ENCODE measurements around the gene DLG2. TPM values are rescaled to one million over a fixed set of nuclear protein-coding genes. Genes with fewer than 3 reads are reported as not detected.

DLG2 gene
- total RNA-seq, 4 donors from 2014 or later: 7.3 to 14.1 (median 11.1) TPM

GRCh38 chr11:84628871-84629620 is 998.1 kb downstream of the DLG2 start:
- 44% methylated on average over 4 of the region's 4 CpGs for WGBS
- Histone ChIP-seq H3K36me3 (no peaks in the 10 kb centered on the region), H3K27ac (replicated peaks in 1 of 4) (no peak overlapping the region), H3K9me3 (no peaks in the 10 kb centered on the region), H3K4me1 (no peaks in the 10 kb centered on the region), H3K27me3 (no peaks in the 10 kb centered on the region), H3K4me3 (no peak overlapping the region)
- no peak for DNase-seq (ENCODE audit: extremely low spot score)
- intact Hi-C loops (cut with DNase I): no loop called here
- no peak for TF ChIP-seq POLR2AphosphoS5 (IDR thresholded peaks at IDR 0.05)
- TF ChIP-seq EP300 (IDR thresholded peaks at IDR 0.05): no peak
- TF ChIP-seq POLR2A (IDR thresholded peaks at IDR 0.05; ENCODE audit: low read depth): no peak
- TF ChIP-seq, protein P1, sequence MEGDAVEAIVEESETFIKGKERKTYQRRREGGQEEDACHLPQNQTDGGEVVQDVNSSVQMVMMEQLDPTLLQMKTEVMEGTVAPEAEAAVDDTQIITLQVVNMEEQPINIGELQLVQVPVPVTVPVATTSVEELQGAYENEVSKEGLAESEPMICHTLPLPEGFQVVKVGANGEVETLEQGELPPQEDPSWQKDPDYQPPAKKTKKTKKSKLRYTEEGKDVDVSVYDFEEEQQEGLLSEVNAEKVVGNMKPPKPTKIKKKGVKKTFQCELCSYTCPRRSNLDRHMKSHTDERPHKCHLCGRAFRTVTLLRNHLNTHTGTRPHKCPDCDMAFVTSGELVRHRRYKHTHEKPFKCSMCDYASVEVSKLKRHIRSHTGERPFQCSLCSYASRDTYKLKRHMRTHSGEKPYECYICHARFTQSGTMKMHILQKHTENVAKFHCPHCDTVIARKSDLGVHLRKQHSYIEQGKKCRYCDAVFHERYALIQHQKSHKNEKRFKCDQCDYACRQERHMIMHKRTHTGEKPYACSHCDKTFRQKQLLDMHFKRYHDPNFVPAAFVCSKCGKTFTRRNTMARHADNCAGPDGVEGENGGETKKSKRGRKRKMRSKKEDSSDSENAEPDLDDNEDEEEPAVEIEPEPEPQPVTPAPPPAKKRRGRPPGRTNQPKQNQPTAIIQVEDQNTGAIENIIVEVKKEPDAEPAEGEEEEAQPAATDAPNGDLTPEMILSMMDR (IDR thresholded peaks at IDR 0.05): no peak

DNA sequence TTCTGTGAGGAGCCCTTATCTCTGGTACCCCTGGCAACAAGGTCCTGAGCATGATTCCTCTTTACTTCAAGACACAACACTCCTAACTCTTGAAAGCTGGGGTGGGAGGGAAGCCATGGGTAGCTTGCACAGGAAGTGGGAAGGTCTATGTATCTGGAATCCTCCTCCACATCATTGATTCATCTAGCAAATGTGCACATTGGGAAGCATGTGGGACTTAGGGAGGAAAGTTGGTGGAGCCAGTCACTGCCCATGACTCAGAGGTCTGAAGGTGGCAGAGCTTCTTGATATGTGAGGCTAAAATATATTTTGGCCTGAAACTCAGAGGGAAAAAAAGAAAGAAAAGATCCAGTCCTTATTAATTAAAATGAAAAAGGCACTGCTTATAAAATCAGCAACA is 1000.9 kb downstream of the DLG2 start:
- Histone ChIP-seq H3K27ac (replicated peaks in 1 of 4) (no peak overlapping the region), H3K4me1 (no peaks in the 10 kb centered on the region), H3K4me3 (no peak overlapping the region), H3K27me3 (no peaks in the 10 kb centered on the region), H3K9me3 (no peaks in the 10 kb centered on the region), H3K36me3 (no peaks in the 10 kb centered on the region)
- intact Hi-C loops (cut with DNase I): no loop called here
- no peak for TF ChIP-seq POLR2AphosphoS5 (IDR thresholded peaks at IDR 0.05)
- TF ChIP-seq POLR2A (IDR thresholded peaks at IDR 0.05; ENCODE audit: low read depth): no peak
- TF ChIP-seq EP300 (IDR thresholded peaks at IDR 0.05): no peak
- TF ChIP-seq, protein P1 (IDR thresholded peaks at IDR 0.05): no peak
- no peak for DNase-seq (ENCODE audit: extremely low spot score)

DNA sequence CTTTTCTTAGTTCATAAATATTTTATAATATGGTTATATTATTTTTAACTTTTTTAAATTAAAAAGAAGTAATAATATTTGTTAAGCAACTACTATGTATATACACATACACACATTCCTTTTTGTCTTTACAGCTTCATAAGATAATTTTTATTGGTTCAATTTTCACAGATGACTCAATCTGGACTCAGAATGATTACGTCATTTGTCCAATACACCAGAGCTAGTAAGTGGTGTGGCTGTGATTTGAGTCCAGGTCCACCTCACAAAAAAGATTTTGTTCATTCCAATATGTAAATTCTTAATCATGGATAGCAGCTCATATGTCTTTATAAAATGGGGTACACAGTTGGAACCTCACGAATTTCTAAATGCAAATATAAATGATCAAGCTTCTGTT is 1014.5 kb downstream of the DLG2 start:
- H3K27ac ChIP-seq (replicated peaks in 1 of 4): no peak overlapping the region
- H3K36me3 ChIP-seq: no peaks in the 10 kb centered on the region
- no peaks in the 10 kb centered on the region for H3K9me3 ChIP-seq
- peaks cover 3 to 12% (median 9%) of the 10 kb centered on the region in 4 donors for H3K4me1 ChIP-seq
- intact Hi-C loops (cut with DNase I): no loop called here
- 92% methylated on average over 2 of the region's 2 CpGs for WGBS
- H3K4me3 ChIP-seq: no peak overlapping the region
- no peak for TF ChIP-seq POLR2A (IDR thresholded peaks at IDR 0.05; ENCODE audit: low read depth)
- no peak for TF ChIP-seq POLR2AphosphoS5 (IDR thresholded peaks at IDR 0.05)
- TF ChIP-seq, protein P1 (IDR thresholded peaks at IDR 0.05): no peak
- TF ChIP-seq EP300 (IDR thresholded peaks at IDR 0.05): no peak
- no peaks in the 10 kb centered on the region for H3K27me3 ChIP-seq
- DNase-seq (ENCODE audit: extremely low spot score): no peak

- Histone ChIP-seq H3K27ac (replicated peaks in 1 of 4) (no peak overlapping the region), H3K36me3 (no peaks in the 10 kb centered on the region), H3K27me3 (no peaks in the 10 kb centered on the region), H3K4me1 (peaks cover 3 to 12% (median 9%) of the 10 kb centered on the region in 4 donors), H3K4me3 (no peak overlapping the region), H3K9me3 (no peaks in the 10 kb centered on the region)
- no peak for TF ChIP-seq EP300 (IDR thresholded peaks at IDR 0.05)
- TF ChIP-seq, protein P1 (IDR thresholded peaks at IDR 0.05): no peak
- TF ChIP-seq POLR2A (IDR thresholded peaks at IDR 0.05; ENCODE audit: low read depth): no peak
- no peak for TF ChIP-seq POLR2AphosphoS5 (IDR thresholded peaks at IDR 0.05)
- WGBS: 76% methylated on average over 2 of the region's 2 CpGs
- no peak for DNase-seq (ENCODE audit: extremely low spot score)
- intact Hi-C loops (cut with DNase I): no loop called here
Measured at GRCh38 chr11:84608837-84609196, 1018.3 kb downstream of the DLG2 start.
